ENCODE results near the gene FSTL3. TPM values are rescaled to one million over a fixed set of nuclear protein-coding genes. Genes with fewer than 3 reads are reported as not detected.
A peak's percentile ranks its signal among the peaks of the same experiment; 100 is the strongest.

FSTL3 gene
- total RNA-seq, 1 donor from 2014 or later = 312 TPM

DNA sequence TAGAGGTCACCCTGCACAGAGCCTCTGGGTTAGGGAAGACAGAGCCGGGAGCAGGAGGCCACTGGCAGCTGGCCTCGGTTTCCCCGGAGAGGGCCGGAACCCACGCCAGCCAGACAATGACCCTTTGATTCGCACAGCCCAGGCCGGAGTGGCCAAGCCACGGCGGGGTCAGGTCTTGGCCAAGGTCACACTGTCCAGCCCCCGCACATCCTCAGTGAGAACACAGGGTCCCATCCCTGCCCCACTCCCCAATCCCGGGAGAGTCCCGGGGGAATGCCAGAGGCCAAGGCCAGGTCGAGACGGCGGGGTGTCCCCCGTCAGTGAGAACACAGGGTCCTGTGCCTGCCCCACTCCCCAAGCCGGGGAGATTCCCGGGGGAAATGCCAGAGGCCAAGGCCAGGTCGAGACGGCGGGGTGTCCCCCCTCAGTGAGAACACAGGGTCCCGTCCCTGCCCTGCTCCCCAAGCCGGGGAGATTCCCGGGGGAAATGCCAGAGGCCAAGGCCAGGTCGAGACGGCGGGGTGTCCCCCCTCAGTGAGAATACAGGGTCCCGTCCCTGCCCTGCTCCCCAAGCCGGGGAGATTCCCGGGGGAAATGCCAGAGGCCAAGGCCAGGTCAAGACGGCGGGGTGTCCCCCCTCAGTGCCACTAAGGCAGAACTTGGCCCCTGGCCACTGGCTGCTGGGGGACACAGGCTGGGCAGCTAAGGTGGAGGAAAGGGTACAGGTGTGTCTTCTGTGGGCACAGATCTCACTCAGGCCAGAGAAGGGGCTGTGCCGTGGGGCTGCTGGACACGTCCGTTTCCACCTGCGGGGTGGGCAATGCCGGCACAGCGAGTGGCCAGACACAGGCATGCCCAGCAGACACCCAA lies 1.7 kb upstream of the FSTL3 start:
- no peak overlapping the region for H3K27ac Mint-ChIP-seq (ENCODE audit: unreplicated experiment)
- TF ChIP-seq CTCF (IDR thresholded peaks at IDR 0.05) = no peak
- H3K4me3 Mint-ChIP-seq (ENCODE audit: unreplicated experiment) = no peak overlapping the region
- peaks cover 4% of the 10 kb centered on the region for H3K36me3 Mint-ChIP-seq (ENCODE audit: low read depth)
- peaks cover 28% of the 10 kb centered on the region for H3K4me1 Mint-ChIP-seq (ENCODE audit: low read depth)
- no peak for DNase-seq (ENCODE audit: low spot score)
- H3K9me3 Mint-ChIP-seq (ENCODE audit: low read depth) = no peaks in the 10 kb centered on the region
- H3K27me3 Mint-ChIP-seq (ENCODE audit: low read depth) = no peaks in the 10 kb centered on the region

- Mint-ChIP-seq H3K27me3 (ENCODE audit: low read depth) (no peaks in the 10 kb centered on the region), H3K4me3 (ENCODE audit: unreplicated experiment) (peak overlapping the region; percentile 64), H3K27ac (ENCODE audit: unreplicated experiment) (peak overlapping the region; percentile 63), H3K9me3 (ENCODE audit: low read depth) (no peaks in the 10 kb centered on the region), H3K36me3 (ENCODE audit: low read depth) (peaks cover 4% of the 10 kb centered on the region), H3K4me1 (ENCODE audit: low read depth) (peaks cover 32% of the 10 kb centered on the region)
- no peak for TF ChIP-seq CTCF (IDR thresholded peaks at IDR 0.05)
- peak; percentile 72 for DNase-seq (ENCODE audit: low spot score)
These were observed 219 bp upstream of the FSTL3 start for GRCh38 chr19:676007-676338.

GRCh38 chr19:677201-677600 lies 1.0 kb downstream of the FSTL3 start:
- H3K27me3 Mint-ChIP-seq (ENCODE audit: low read depth) = no peaks in the 10 kb centered on the region
- H3K4me1 Mint-ChIP-seq (ENCODE audit: low read depth) = peaks cover 32% of the 10 kb centered on the region
- peaks cover 4% of the 10 kb centered on the region for H3K36me3 Mint-ChIP-seq (ENCODE audit: low read depth)
- no peak for TF ChIP-seq CTCF (IDR thresholded peaks at IDR 0.05)
- peak overlapping the region; percentile 95 for H3K27ac Mint-ChIP-seq (ENCODE audit: unreplicated experiment)
- no peaks in the 10 kb centered on the region for H3K9me3 Mint-ChIP-seq (ENCODE audit: low read depth)
- DNase-seq (ENCODE audit: low spot score) = peak; percentile 98
- peak overlapping the region; percentile 75 for H3K4me3 Mint-ChIP-seq (ENCODE audit: unreplicated experiment)

- Mint-ChIP-seq H3K27me3 (ENCODE audit: low read depth) (no peaks in the 10 kb centered on the region), H3K4me1 (ENCODE audit: low read depth) (peaks cover 32% of the 10 kb centered on the region), H3K27ac (ENCODE audit: unreplicated experiment) (peak overlapping the region; percentile 95), H3K4me3 (ENCODE audit: unreplicated experiment) (peak overlapping the region; percentile 75), H3K36me3 (ENCODE audit: low read depth) (peaks cover 4% of the 10 kb centered on the region), H3K9me3 (ENCODE audit: low read depth) (no peaks in the 10 kb centered on the region)
- no peak for TF ChIP-seq CTCF (IDR thresholded peaks at IDR 0.05)
- peak; percentile 92 for DNase-seq (ENCODE audit: low spot score)
These were observed 1.6 kb downstream of the FSTL3 start for GRCh38 chr19:677601-678436.

DNA sequence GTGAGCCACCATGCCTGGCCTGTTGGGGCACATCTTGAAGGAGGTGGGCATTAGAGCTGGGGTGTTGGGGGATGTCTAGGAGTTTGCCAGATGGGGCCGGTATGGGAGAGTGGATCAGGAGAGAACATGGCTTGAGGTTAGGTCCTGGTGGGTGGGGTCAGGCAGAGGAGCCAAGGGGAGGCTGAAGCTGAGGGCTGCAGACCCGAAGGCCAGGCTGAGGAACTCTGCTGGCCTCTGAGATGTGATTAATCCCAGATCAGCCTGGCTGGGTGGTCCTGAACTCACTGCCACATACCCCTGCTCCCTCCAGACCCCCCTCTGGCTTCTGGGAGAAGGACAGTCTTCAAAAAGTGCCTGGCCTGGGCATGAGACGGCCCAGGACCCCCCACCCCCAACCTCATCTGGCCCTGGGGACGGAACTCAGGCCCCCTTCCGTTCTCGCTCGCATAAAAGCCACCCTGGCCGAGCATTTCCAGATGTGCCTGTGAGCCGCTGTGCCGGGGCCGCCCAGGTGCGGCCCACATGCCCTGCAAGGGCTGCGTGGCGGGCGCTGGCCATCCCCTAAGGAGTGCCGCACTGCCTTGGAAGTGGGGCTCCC lies 2.7 kb downstream of the FSTL3 start:
- Mint-ChIP-seq H3K9me3 (ENCODE audit: low read depth) (no peaks in the 10 kb centered on the region), H3K4me3 (ENCODE audit: unreplicated experiment) (peak overlapping the region; percentile 75), H3K27ac (ENCODE audit: unreplicated experiment) (peak overlapping the region; percentile 95), H3K4me1 (ENCODE audit: low read depth) (peaks cover 32% of the 10 kb centered on the region), H3K36me3 (ENCODE audit: low read depth) (peaks cover 6% of the 10 kb centered on the region), H3K27me3 (ENCODE audit: low read depth) (no peaks in the 10 kb centered on the region)
- no peak for TF ChIP-seq CTCF (IDR thresholded peaks at IDR 0.05)
- DNase-seq (ENCODE audit: low spot score) = no peak

Measured in chondrocyte (in vitro differentiated cells).